Esophagus muscularis mucosa (tissue), 4 donors: ENCODE results near the gene GRAMD2A. TPM values are rescaled to one million over a fixed set of nuclear protein-coding genes. Genes with fewer than 3 reads are reported as not detected.

Experiments
- DNase-seq: peaks from one replicate; pipeline ENCODE4 v3.0.0-alpha.2; 2017; ENCODE audit errors: extremely low spot score
- H3K27ac ChIP-seq, 4 donors: fragments of 200-600 bp; sonication (generic); replicated peaks in 1 of 4; 1 replicate in 3 of 4; 2 replicates in 1 of 4; pipeline ENCODE4 v1.5.1; 2016 to 2019; ENCODE audit warnings: mild to moderate bottlenecking in 1 of 4
- H3K27me3 ChIP-seq, 4 donors: fragments of 200-600 bp; sonication (generic); one replicate each; pipeline versions ENCODE4 v1.5.1 to v1.6.0; 2016 to 2019
- H3K36me3 ChIP-seq, 4 donors: fragments of 200-600 bp; sonication (generic); one replicate each; pipeline ENCODE4 v1.5.1; 2016 to 2019
- H3K4me1 ChIP-seq, 4 donors: fragments of 200-600 bp; sonication (generic); one replicate each; pipeline ENCODE4 v1.5.1; 2016 to 2019
- H3K4me3 ChIP-seq, 4 donors: fragments of 200-600 bp; sonication (generic); 1 replicate in 2 of 4; 2 replicates in 2 of 4; pipeline ENCODE4 v1.5.1; 2016 to 2019; ENCODE audit warnings: mild to moderate bottlenecking in 4 of 4, moderate library complexity in 1 of 4
- H3K9me3 ChIP-seq, 4 donors: fragments of 200-600 bp; sonication (generic); 1 replicate in 3 of 4; 2 replicates in 1 of 4; pipeline ENCODE4 v1.5.1; 2016 to 2019
- CTCF ChIP-seq, 3 experiments: fragments of 200-600 bp in 2 of 3; fragments of 450-650 bp in 1 of 3; sonication (generic) in 2 of 3; IDR thresholded peaks; one replicate each; pipeline ENCODE4 v1.5.1; 2017 to 2019; ENCODE audit warnings: antibody characterized with exemption in 3 of 3, mild to moderate bottlenecking in 2 of 3, moderate library complexity in 1 of 3
- EP300 ChIP-seq: sonication (generic); formaldehyde crosslinking; IDR thresholded peaks from one replicate; pipeline ENCODE4 v1.6.1; 2017; ENCODE audit warnings: antibody characterized with exemption
- POLR2A ChIP-seq: fragments of 450-650 bp; IDR thresholded peaks from one replicate; pipeline ENCODE4 v1.6.1; 2017; ENCODE audit warnings: antibody characterized with exemption, moderate library complexity, mild to moderate bottlenecking, low read depth
- POLR2AphosphoS5 ChIP-seq, 2 donors: sonication (generic); formaldehyde crosslinking; IDR thresholded peaks; one replicate each; pipeline ENCODE4 v1.6.1; 2017; ENCODE audit warnings: antibody characterized with exemption in 2 of 2
- WGBS: methylation state at CpG from one replicate; pipeline ENCODE4 v1.1.5; 2018; 5-methylcytosine and 5-hydroxymethylcytosine counted together
- intact Hi-C: fragments of 100-400 bp; cut with DNase I; formaldehyde crosslinking; loops from one replicate; pipeline ENCODE4 v1.15.1; 2023
- total RNA-seq, 4 donors: library from RNA; depleted of rRNA; stranded (reverse); fragments of >200 nt; gene quantifications; one replicate each; pipeline versions ENCODE4 v1.1.0 to v1.2.1, GENCODE V29; 2016

Gene GRAMD2A
- total RNA-seq, 4 donors from 2014 or later = 0.33 to 2.5 (median 0.75) TPM

- TF ChIP-seq POLR2AphosphoS5 (IDR thresholded peaks at IDR 0.05) (no peak), CTCF (IDR thresholded peaks at IDR 0.05) (no peak), POLR2A (no peak), EP300 (no peak)
- Histone ChIP-seq H3K36me3 (no peaks in the 10 kb centered on the region), H3K4me3 (no peak overlapping the region), H3K9me3 (no peaks in the 10 kb centered on the region), H3K27ac (no peak overlapping the region), H3K4me1 (no peaks in the 10 kb centered on the region), H3K27me3 (peaks cover 0 to 18% (median 0%) of the 10 kb centered on the region in 4 donors)
- intact Hi-C loops = no loop called here
- DNase-seq = no peak
- WGBS = 80% methylated on average over 6 of the region's 10 CpGs
These were observed 28.2 kb downstream of the GRAMD2A start for GRCh38 chr15:72169236-72169920.

- intact Hi-C loops = no loop called here
- Histone ChIP-seq H3K9me3 (no peaks in the 10 kb centered on the region), H3K36me3 (no peaks in the 10 kb centered on the region), H3K4me1 (no peaks in the 10 kb centered on the region), H3K4me3 (no peak overlapping the region), H3K27me3 (peaks cover 0 to 18% (median 0%) of the 10 kb centered on the region in 4 donors), H3K27ac (no peak overlapping the region)
- TF ChIP-seq POLR2AphosphoS5 (IDR thresholded peaks at IDR 0.05) (no peak), EP300 (no peak), POLR2A (no peak), CTCF (IDR thresholded peaks at IDR 0.05) (no peak)
- DNase-seq = no peak
- 89% methylated on average over 3 of the region's 4 CpGs for WGBS
These were observed 28.8 kb downstream of the GRAMD2A start for GRCh38 chr15:72168808-72169190.

- Histone ChIP-seq H3K27ac (no peak overlapping the region), H3K36me3 (no peaks in the 10 kb centered on the region), H3K27me3 (peaks cover 0 to 18% (median 0%) of the 10 kb centered on the region in 4 donors), H3K4me1 (no peaks in the 10 kb centered on the region), H3K9me3 (no peaks in the 10 kb centered on the region), H3K4me3 (no peak overlapping the region)
- DNase-seq = no peak
- 53% methylated on average over 7 of the region's 7 CpGs for WGBS
- intact Hi-C loops = no loop called here
- TF ChIP-seq EP300 (no peak), POLR2AphosphoS5 (IDR thresholded peaks at IDR 0.05) (no peak), CTCF (IDR thresholded peaks at IDR 0.05) (no peak), POLR2A (no peak)
These were observed 29.3 kb downstream of the GRAMD2A start for GRCh38 chr15:72168131-72168807.

GRCh38 chr15:72167445-72167844, 30.1 kb downstream of the GRAMD2A start:
- H3K27me3 ChIP-seq = peaks cover 0 to 18% (median 0%) of the 10 kb centered on the region in 4 donors
- H3K4me3 ChIP-seq = no peak overlapping the region
- no peak overlapping the region for H3K27ac ChIP-seq
- 92% methylated on average over 6 of the region's 6 CpGs for WGBS
- no peak for DNase-seq
- no peaks in the 10 kb centered on the region for H3K36me3 ChIP-seq
- no peaks in the 10 kb centered on the region for H3K9me3 ChIP-seq
- TF ChIP-seq CTCF (IDR thresholded peaks at IDR 0.05) = no peak
- no peaks in the 10 kb centered on the region for H3K4me1 ChIP-seq
- intact Hi-C loops = no loop called here
